ENCODE measurements around the gene TNS1.

- TF ChIP-seq ZHX1 (conservative IDR thresholded peaks at IDR 0.05; ENCODE audit: low read length) (no peak), RAD21 (CRISPR knock-in tag; conservative IDR thresholded peaks at IDR 0.05 in 1 of 2, IDR thresholded peaks at IDR 0.05 in 1 of 2) (no peak), CC2D1A (IDR thresholded peaks at IDR 0.05) (no peak), STAG1 (CRISPR knock-in tag; IDR thresholded peaks at IDR 0.05; ENCODE audit: borderline replicate concordance) (no peak), E2F4 (CRISPR knock-in tag; IDR thresholded peaks at IDR 0.05; ENCODE audit: low read depth) (no peak), ZC3H11A (IDR thresholded peaks at IDR 0.05; ENCODE audit: low read depth, low read length) (no peak), FOXJ3 (CRISPR knock-in tag; IDR thresholded peaks at IDR 0.05) (no peak)
These were observed 24.1 kb upstream of the TNS1 start for GRCh38 chr2:218026676-218027425.

Data from K562 (cell line).